GM12892 (cell line): ENCODE measurements around the gene VWA5A.

Source experiments
- POLR2A ChIP-seq: IDR thresholded peaks from 2 replicates; pipeline ENCODE4 v1.6.1; 2011; ENCODE audit warnings: low read depth, low read length, control low read depth
- TAF1 ChIP-seq: IDR thresholded peaks from 2 replicates; pipeline ENCODE4 v1.6.1; 2011; ENCODE audit warnings: low read depth, mild to moderate bottlenecking, control low read depth, low read length, borderline replicate concordance

- no peak for TF ChIP-seq TAF1
- TF ChIP-seq POLR2A = no peak
Observed at GRCh38 chr11:124082371-124082770, 32.9 kb upstream of the VWA5A start.
